ENCODE results near the gene PDIA2.

GRCh38 chr16:317583-317982, 34.6 kb downstream of the PDIA2 start:
- TF ChIP-seq, protein P1, sequence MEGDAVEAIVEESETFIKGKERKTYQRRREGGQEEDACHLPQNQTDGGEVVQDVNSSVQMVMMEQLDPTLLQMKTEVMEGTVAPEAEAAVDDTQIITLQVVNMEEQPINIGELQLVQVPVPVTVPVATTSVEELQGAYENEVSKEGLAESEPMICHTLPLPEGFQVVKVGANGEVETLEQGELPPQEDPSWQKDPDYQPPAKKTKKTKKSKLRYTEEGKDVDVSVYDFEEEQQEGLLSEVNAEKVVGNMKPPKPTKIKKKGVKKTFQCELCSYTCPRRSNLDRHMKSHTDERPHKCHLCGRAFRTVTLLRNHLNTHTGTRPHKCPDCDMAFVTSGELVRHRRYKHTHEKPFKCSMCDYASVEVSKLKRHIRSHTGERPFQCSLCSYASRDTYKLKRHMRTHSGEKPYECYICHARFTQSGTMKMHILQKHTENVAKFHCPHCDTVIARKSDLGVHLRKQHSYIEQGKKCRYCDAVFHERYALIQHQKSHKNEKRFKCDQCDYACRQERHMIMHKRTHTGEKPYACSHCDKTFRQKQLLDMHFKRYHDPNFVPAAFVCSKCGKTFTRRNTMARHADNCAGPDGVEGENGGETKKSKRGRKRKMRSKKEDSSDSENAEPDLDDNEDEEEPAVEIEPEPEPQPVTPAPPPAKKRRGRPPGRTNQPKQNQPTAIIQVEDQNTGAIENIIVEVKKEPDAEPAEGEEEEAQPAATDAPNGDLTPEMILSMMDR (conservative IDR thresholded peaks at IDR 0.05), result no peak
- TF ChIP-seq ZFX (IDR thresholded peaks at IDR 0.05), result no peak
